Liver (tissue), 9 donors: ENCODE results near the gene SNX19. TPM values are rescaled to one million over a fixed set of nuclear protein-coding genes. Genes with fewer than 3 reads are reported as not detected.
A peak's percentile ranks its signal among the peaks of the same experiment; 100 is the strongest.

Experiments used
- DNase-seq: peaks from one replicate; pipeline ENCODE4 v3.0.0-alpha.2; 2017; ENCODE audit warnings: low spot score
- H3K27ac ChIP-seq, 2 donors: one replicate each; pipeline ENCODE4 v1.7.0; 2013; ENCODE audit warnings: inconsistent platforms in 2 of 2, low read length in 2 of 2, control low read depth in 1 of 2, low read depth in 1 of 2, mild to moderate bottlenecking in 1 of 2
- H3K27me3 ChIP-seq, 4 donors: one replicate each; pipeline versions ENCODE4 v1.6.1 to v1.7.0; 2013; ENCODE audit warnings: low read length in 3 of 4, inconsistent platforms in 1 of 4, mild to moderate bottlenecking in 1 of 4, moderate library complexity in 1 of 4; ENCODE audit not compliant: control insufficient read depth in 4 of 4, insufficient read depth in 4 of 4
- H3K36me3 ChIP-seq, 4 donors: one replicate each; pipeline versions ENCODE4 v1.6.1 to v1.7.0; 2013; ENCODE audit warnings: low read length in 3 of 4, mild to moderate bottlenecking in 3 of 4, low read depth in 1 of 4, moderate library complexity in 1 of 4; ENCODE audit not compliant: control insufficient read depth in 4 of 4, insufficient read depth in 3 of 4
- H3K4me1 ChIP-seq, 4 donors: one replicate each; pipeline versions ENCODE4 v1.6.1 to v1.7.0; 2013; ENCODE audit warnings: low read length in 3 of 4, mild to moderate bottlenecking in 3 of 4, moderate library complexity in 1 of 4; ENCODE audit not compliant: control insufficient read depth in 4 of 4, insufficient read depth in 4 of 4
- H3K4me3 ChIP-seq, 3 donors: one replicate each; pipeline versions ENCODE4 v1.6.1 to v1.7.0; 2013; ENCODE audit warnings: low read length in 3 of 3, control low read depth in 1 of 3, low read depth in 1 of 3, mild to moderate bottlenecking in 1 of 3
- H3K9ac ChIP-seq, 2 donors: one replicate each; pipeline ENCODE4 v1.7.0; 2013; ENCODE audit warnings: low read length in 2 of 2, mild to moderate bottlenecking in 2 of 2, moderate library complexity in 2 of 2, control low read depth in 1 of 2, low read depth in 1 of 2
- H3K9me3 ChIP-seq, 4 donors: one replicate each; pipeline versions ENCODE4 v1.6.1 to v1.7.0; 2013; ENCODE audit warnings: low read length in 3 of 4; ENCODE audit not compliant: control insufficient read depth in 4 of 4
- ATF3 ChIP-seq: IDR thresholded peaks from 2 replicates; pipeline ENCODE4 v1.6.1; 2016; ENCODE audit warnings: antibody characterized with exemption
- CTCF ChIP-seq: fragments of 150-350 bp; IDR thresholded peaks from 2 replicates; pipeline ENCODE4 v1.5.1; 2017; ENCODE audit warnings: improper control_type of control experiment, low read depth, low read length; ENCODE audit not compliant: missing input control
- EGR1 ChIP-seq, 2 donors: IDR thresholded peaks; 2 replicates each; pipeline ENCODE4 v1.6.1; 2016 to 2018; ENCODE audit warnings: antibody characterized with exemption in 2 of 2, low read depth in 2 of 2
- FOXA1 ChIP-seq: IDR thresholded peaks from 2 replicates; pipeline ENCODE4 v1.6.1; 2016; ENCODE audit warnings: antibody characterized with exemption
- FOXA2 ChIP-seq: IDR thresholded peaks from 2 replicates; pipeline ENCODE4 v1.6.1; 2016; ENCODE audit warnings: antibody characterized with exemption
- GABPA ChIP-seq, 2 donors: IDR thresholded peaks in 1 of 2; conservative IDR thresholded peaks in 1 of 2; 2 replicates each; pipeline ENCODE4 v1.6.1; 2016; ENCODE audit warnings: antibody characterized with exemption in 2 of 2, mild to moderate bottlenecking in 1 of 2, moderate library complexity in 1 of 2
- HNF4A ChIP-seq, 2 donors: conservative IDR thresholded peaks; 2 replicates each; pipeline ENCODE4 v1.6.1; 2016; ENCODE audit warnings: antibody characterized with exemption in 2 of 2, mild to moderate bottlenecking in 2 of 2
- HNF4G ChIP-seq: IDR thresholded peaks from 2 replicates; pipeline ENCODE4 v1.6.1; 2016; ENCODE audit warnings: antibody characterized with exemption
- JUND ChIP-seq, 2 donors: IDR thresholded peaks; 2 replicates each; pipeline ENCODE4 v1.6.1; 2016; ENCODE audit warnings: antibody characterized with exemption in 2 of 2
- MAX ChIP-seq: IDR thresholded peaks from 2 replicates; pipeline ENCODE4 v1.6.1; 2016; ENCODE audit warnings: antibody characterized with exemption
- NR2F2 ChIP-seq: IDR thresholded peaks from 2 replicates; pipeline ENCODE4 v1.6.1; 2016; ENCODE audit warnings: antibody characterized with exemption
- RAD21 ChIP-seq, 2 donors: IDR thresholded peaks; 2 replicates each; pipeline ENCODE4 v1.6.1; 2016; ENCODE audit warnings: antibody characterized with exemption in 2 of 2, mild to moderate bottlenecking in 2 of 2
- REST ChIP-seq: IDR thresholded peaks from 2 replicates; pipeline ENCODE4 v1.6.1; 2016; ENCODE audit warnings: antibody characterized with exemption, mild to moderate bottlenecking
- RXRA ChIP-seq, 2 donors: IDR thresholded peaks; 2 replicates each; pipeline ENCODE4 v1.6.1; 2017 to 2018; ENCODE audit warnings: antibody characterized with exemption in 2 of 2, mild to moderate bottlenecking in 1 of 2
- SP1 ChIP-seq: IDR thresholded peaks from 2 replicates; pipeline ENCODE4 v1.6.1; 2018; ENCODE audit warnings: antibody characterized with exemption, mild to moderate bottlenecking
- TAF1 ChIP-seq: conservative IDR thresholded peaks from 2 replicates; pipeline ENCODE4 v1.6.1; 2016; ENCODE audit warnings: antibody characterized with exemption, mild to moderate bottlenecking
- YY1 ChIP-seq: IDR thresholded peaks from 2 replicates; pipeline ENCODE4 v1.6.1; 2016; ENCODE audit warnings: antibody characterized with exemption, mild to moderate bottlenecking
- ZBTB33 ChIP-seq: IDR thresholded peaks from 2 replicates; pipeline ENCODE4 v1.6.1; 2016; ENCODE audit warnings: antibody characterized with exemption
- WGBS: extraction: QIAGEN DNeasy Blood & Tissue Kit; methylation state at CpG from one replicate; pipeline ENCODE4 v1.1.7; 2013; 5-methylcytosine and 5-hydroxymethylcytosine counted together
- polyA plus RNA-seq, 2 donors: library from polyadenylated mRNA; stranded (reverse) in 1 of 2; unstranded in 1 of 2; fragments of 200-250 nt in 1 of 2; fragments of >200 nt in 1 of 2; fragmentation: Nextera tagmentation in 1 of 2; extraction: Ambion mirVana in 1 of 2; gene quantifications; one replicate each; pipeline versions ENCODE4 v1.2.1 to v1.2.3, GENCODE V29; 2013 to 2015
- total RNA-seq, 2 donors: library from RNA; depleted of rRNA; stranded (reverse); fragments of >200 nt; gene quantifications; one replicate each; pipeline ENCODE4 v1.2.3, GENCODE V29; 2014
- donor health status: healthy.
- donor health status: healthy.
- donor health status: healthy.
- donor health status: healthy.
- donor health status: healthy.

Gene SNX19
- total and polyA plus RNA-seq, 4 donors = 16.5 to 94.5 (median 32.7) TPM

GRCh38 chr11:130897262-130898182 lies 18.8 kb downstream of the SNX19 start:
- Histone ChIP-seq H3K4me3 (no peak overlapping the region), H3K36me3 (peaks cover 6 to 41% (median 39%) of the 10 kb centered on the region in 4 donors), H3K9ac (peak overlapping the region in 1 of 2 donors; percentile 69), H3K27me3 (no peaks in the 10 kb centered on the region), H3K4me1 (peaks cover 4 to 27% (median 22%) of the 10 kb centered on the region in 4 donors), H3K9me3 (no peaks in the 10 kb centered on the region), H3K27ac (peak overlapping the region; percentile 85 to 93)
- TF ChIP-seq MAX (peak; percentile 57), HNF4G (no peak), FOXA2 (peak; percentile 42), EGR1 (IDR thresholded peaks at IDR 0.05; ENCODE audit: low read depth in 2 of 2) (peak in 1 of 2 donors; percentile 50), FOXA1 (peak; percentile 63), YY1 (peak; percentile 60), SP1 (peak; percentile 84), RXRA (IDR thresholded peaks at IDR 0.05) (peak; percentile 98 to 99), ATF3 (peak; percentile 73), NR2F2 (peak; percentile 81), CTCF (no peak), RAD21 (IDR thresholded peaks at IDR 0.05) (peak in 1 of 2 donors; percentile 16), ZBTB33 (peak; percentile 40), HNF4A (conservative IDR thresholded peaks at IDR 0.05) (peak; percentile 75 to 88), JUND (IDR thresholded peaks at IDR 0.05) (peak; percentile 73 to 83), GABPA (IDR thresholded peaks at IDR 0.05 in 1 of 2, conservative IDR thresholded peaks at IDR 0.05 in 1 of 2) (peak in 1 of 2 donors; percentile 32), REST (peak; percentile 49), TAF1 (no peak)
- DNase-seq = no peak
- WGBS = 33% methylated on average over 17 of the region's 17 CpGs
